MM.1S (cell line): ENCODE results near the gene DCUN1D1.

Experiments
- DNase-seq: peaks from one replicate; pipeline ENCODE4 v3.0.0-alpha.2; 2015
- H2AFZ ChIP-seq: fragments of 300-600 bp; sonication (generic); 2 replicates; pipeline ENCODE4 v1.6.0; 2016; ENCODE audit warnings: antibody characterized with exemption, low read length
- H3F3A ChIP-seq: fragments of 300-600 bp; sonication (generic); 2 replicates; pipeline ENCODE4 v1.6.1; 2016; ENCODE audit warnings: mild to moderate bottlenecking, antibody characterized with exemption, low read length, moderate library complexity, mixed read lengths; ENCODE audit not compliant: insufficient read depth
- H3K27ac ChIP-seq: fragments of 300-600 bp; sonication (generic); 2 replicates; pipeline ENCODE4 v1.5.1; 2016; ENCODE audit warnings: mild to moderate bottlenecking, low read length
- H3K27me3 ChIP-seq: fragments of 300-600 bp; sonication (generic); replicated peaks from 2 replicates; pipeline ENCODE4 v1.6.0; 2016; ENCODE audit warnings: low read length; ENCODE audit not compliant: insufficient read depth
- H3K36me3 ChIP-seq: fragments of 300-600 bp; sonication (generic); replicated peaks from 2 replicates; pipeline ENCODE4 v1.6.1; 2016; ENCODE audit warnings: mild to moderate bottlenecking, low read length, mixed read lengths; ENCODE audit not compliant: insufficient read depth
- H3K4me1 ChIP-seq: fragments of 300-600 bp; sonication (generic); 2 replicates; pipeline ENCODE4 v1.6.1; 2016; ENCODE audit warnings: low read length, mixed read lengths
- H3K4me2 ChIP-seq: fragments of 300-600 bp; sonication (generic); 2 replicates; pipeline ENCODE4 v1.6.0; 2016; ENCODE audit warnings: low read depth, low read length
- H3K4me3 ChIP-seq: fragments of 300-600 bp; sonication (generic); 2 replicates; pipeline ENCODE4 v1.5.1; 2016; ENCODE audit warnings: low read length, mixed read lengths
- H3K79me2 ChIP-seq: fragments of 300-600 bp; sonication (generic); 2 replicates; pipeline ENCODE4 v1.6.1; 2016; ENCODE audit warnings: mixed run types, low read length, mixed read lengths
- H3K9ac ChIP-seq: fragments of 300-600 bp; sonication (generic); 2 replicates; pipeline ENCODE4 v1.6.1; 2016; ENCODE audit warnings: low read length, mixed read lengths
- H3K9me2 ChIP-seq: fragments of 300-600 bp; sonication (generic); replicated peaks from 2 replicates; pipeline ENCODE4 v1.6.1; 2016; ENCODE audit warnings: mild to moderate bottlenecking, low read length, mixed read lengths; ENCODE audit not compliant: insufficient read depth
- H3K9me3 ChIP-seq: fragments of 300-600 bp; sonication (generic); replicated peaks from 2 replicates; pipeline ENCODE4 v1.6.1; 2016; ENCODE audit warnings: mild to moderate bottlenecking, low read length, mixed read lengths; ENCODE audit not compliant: insufficient read depth
- H4K20me1 ChIP-seq: fragments of 300-600 bp; sonication (generic); 2 replicates; pipeline ENCODE4 v1.6.1; 2016; ENCODE audit warnings: mild to moderate bottlenecking, low read length, moderate library complexity, mixed read lengths; ENCODE audit not compliant: insufficient read depth
- CTCF ChIP-seq: fragments of 300-600 bp; sonication (generic); IDR thresholded peaks from 2 replicates; pipeline ENCODE4 v1.5.1; 2016; ENCODE audit warnings: antibody characterized with exemption, low read length, mixed read lengths
- EZH2 ChIP-seq: fragments of 300-600 bp; sonication (generic); optimal IDR thresholded peaks from 2 replicates; pipeline ENCODE3; 2017; ENCODE audit warnings: low read depth, mild to moderate bottlenecking, antibody characterized with exemption, low read length, mixed read lengths
- EZH2phosphoT487 ChIP-seq: fragments of 300-600 bp; sonication (generic); IDR thresholded peaks from 2 replicates; pipeline ENCODE4 v1.6.1; 2018; ENCODE audit warnings: antibody characterized with exemption, low read length

DCUN1D1 gene

DNA sequence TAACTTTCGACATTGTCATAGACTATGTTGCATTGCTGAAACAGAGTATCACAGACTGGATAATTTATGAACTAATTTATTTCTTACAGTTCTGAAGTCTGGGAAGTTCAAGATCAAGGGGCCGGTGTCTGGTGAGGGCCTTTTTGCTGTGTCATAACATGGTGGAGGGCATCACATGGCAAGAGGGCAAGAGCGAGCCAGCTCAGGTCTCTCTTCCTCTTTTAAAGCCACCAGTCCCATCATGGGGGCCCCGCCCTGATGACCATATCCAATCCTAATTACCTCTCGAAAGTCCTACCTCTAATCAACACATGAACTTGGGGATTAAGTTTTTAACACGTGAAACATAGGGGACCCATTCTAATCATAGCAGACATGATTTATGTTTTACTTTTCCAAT, 33.5 kb upstream of the DCUN1D1 start:
- H3K79me2 ChIP-seq = no peaks in the 10 kb centered on the region
- no peaks in the 10 kb centered on the region for H3K27me3 ChIP-seq
- no peaks in the 10 kb centered on the region for H3K9me3 ChIP-seq
- no peaks in the 10 kb centered on the region for H3K9me2 ChIP-seq
- no peak overlapping the region for H3K9ac ChIP-seq
- H4K20me1 ChIP-seq = no peaks in the 10 kb centered on the region
- no peaks in the 10 kb centered on the region for H3F3A ChIP-seq
- H2AFZ ChIP-seq = no peak overlapping the region
- DNase-seq = no peak
- no peak overlapping the region for H3K27ac ChIP-seq
- H3K4me3 ChIP-seq = no peak overlapping the region
- TF ChIP-seq EZH2phosphoT487 = no peak
- no peak for TF ChIP-seq EZH2
- TF ChIP-seq CTCF = no peak
- no peaks in the 10 kb centered on the region for H3K4me1 ChIP-seq
- H3K36me3 ChIP-seq = 0 out of 2 replicates have a peak, but pooled peaks cover 3% of the 10 kb centered on the region
- no peak overlapping the region for H3K4me2 ChIP-seq

- H3K36me3 ChIP-seq = 0 out of 2 replicates have a peak, but pooled peaks cover 3% of the 10 kb centered on the region
- H3F3A ChIP-seq = no peaks in the 10 kb centered on the region
- H3K4me2 ChIP-seq = no peak overlapping the region
- no peaks in the 10 kb centered on the region for H3K9me2 ChIP-seq
- H3K9me3 ChIP-seq = no peaks in the 10 kb centered on the region
- H3K27me3 ChIP-seq = no peaks in the 10 kb centered on the region
- no peak overlapping the region for H3K4me3 ChIP-seq
- H3K4me1 ChIP-seq = no peaks in the 10 kb centered on the region
- no peaks in the 10 kb centered on the region for H3K79me2 ChIP-seq
- no peak overlapping the region for H3K9ac ChIP-seq
- no peaks in the 10 kb centered on the region for H4K20me1 ChIP-seq
- H2AFZ ChIP-seq = no peak overlapping the region
- TF ChIP-seq EZH2 (no peak), CTCF (no peak), EZH2phosphoT487 (no peak)
- DNase-seq = no peak
- no peak overlapping the region for H3K27ac ChIP-seq
These were observed 32.7 kb upstream of the DCUN1D1 start for GRCh38 chr3:183013074-183013473.

DNA sequence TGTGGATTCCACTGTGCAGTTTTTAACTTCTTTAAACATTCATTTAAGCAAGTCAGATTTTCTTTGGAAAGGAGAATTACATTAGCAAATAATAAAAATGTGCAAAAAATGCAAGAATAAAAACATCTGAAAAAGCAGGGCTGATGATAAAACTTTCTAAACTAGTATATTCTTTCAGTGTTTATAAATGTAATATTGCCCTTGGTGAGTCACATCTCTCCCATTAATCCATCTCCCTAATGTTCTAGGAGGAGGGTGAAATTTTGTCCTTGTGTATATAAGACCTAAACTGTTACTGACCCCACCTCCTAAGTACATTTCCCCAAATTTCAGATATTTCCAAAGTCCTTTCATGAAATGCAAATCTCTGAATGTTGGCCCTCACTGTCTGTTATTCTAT, 28.5 kb upstream of the DCUN1D1 start:
- Histone ChIP-seq H3K36me3 (no peaks in the 10 kb centered on the region), H3K79me2 (no peaks in the 10 kb centered on the region), H4K20me1 (no peaks in the 10 kb centered on the region)

More for the DNA sequence above, 28.5 kb upstream of the DCUN1D1 start:
- no peaks in the 10 kb centered on the region for H3K9me3 ChIP-seq
- no peaks in the 10 kb centered on the region for H3K4me1 ChIP-seq
- TF ChIP-seq CTCF = no peak
- TF ChIP-seq EZH2 = no peak
- TF ChIP-seq EZH2phosphoT487 = no peak
- no peaks in the 10 kb centered on the region for H3K9me2 ChIP-seq
- H3F3A ChIP-seq = no peaks in the 10 kb centered on the region
- H3K4me3 ChIP-seq = no peak overlapping the region
- H3K27ac ChIP-seq = no peak overlapping the region
- no peak overlapping the region for H2AFZ ChIP-seq
- H3K9ac ChIP-seq = no peak overlapping the region
- no peaks in the 10 kb centered on the region for H3K27me3 ChIP-seq
- DNase-seq = no peak
- no peak overlapping the region for H3K4me2 ChIP-seq
